ENCODE data around the gene ISLR2. TPM values are rescaled to one million over a fixed set of nuclear protein-coding genes. Genes with fewer than 3 reads are reported as not detected.

ISLR2 gene
- total RNA-seq, 1 experiment from 2014 or later = 0.64 TPM

DNA sequence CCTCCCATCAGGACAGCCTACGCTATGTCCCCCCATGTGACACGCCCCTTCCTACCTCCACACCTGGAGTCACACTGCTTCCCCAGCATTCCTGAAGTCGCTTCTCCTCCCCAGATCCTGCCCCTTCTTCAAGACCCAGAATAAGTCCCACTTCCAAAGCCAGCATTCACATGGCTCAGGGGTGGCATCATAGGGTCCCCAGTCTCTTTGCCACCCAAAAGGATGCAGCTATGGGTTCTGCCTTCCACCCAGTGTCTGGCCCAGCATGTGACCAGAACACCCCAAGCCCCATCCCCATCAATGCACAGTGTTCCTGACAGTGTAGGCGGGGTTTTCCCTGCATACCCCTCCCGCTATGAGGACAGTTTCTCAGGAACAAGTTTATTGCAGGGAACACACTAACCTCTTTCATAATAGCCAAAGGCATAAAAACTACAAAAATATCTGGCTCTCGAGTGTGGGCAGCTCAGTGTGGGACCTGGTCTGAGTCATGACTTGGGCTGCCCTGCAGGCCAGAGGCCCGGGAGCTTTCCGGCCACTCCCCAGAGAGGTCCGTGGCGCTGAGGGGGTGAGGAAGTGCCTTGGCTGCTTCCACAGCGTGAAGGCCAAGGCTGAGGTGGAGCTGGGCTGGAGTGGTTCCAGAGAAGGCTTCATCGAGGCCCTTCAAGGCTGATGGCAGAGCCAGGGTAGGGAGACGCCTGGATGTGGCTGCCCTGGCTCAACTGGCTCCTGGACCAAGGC is 48.9 kb downstream of the ISLR2 start:
- no peak overlapping the region for H3K4me3 ChIP-seq (ENCODE audit: low read depth, low read length, poor library complexity, severe bottlenecking)
- H3K27me3 ChIP-seq (replicated peaks; ENCODE audit: insufficient read depth, low read depth, low read length, poor library complexity) = no peaks in the 10 kb centered on the region
- H3K4me1 ChIP-seq (ENCODE audit: insufficient read depth, low read length, poor library complexity, severe bottlenecking) = peaks cover 10% of the 10 kb centered on the region
- ChIA-PET POLR2A (ENCODE audit: low non-redundant PET) (no interaction called here), CTCF (no interaction called here)
- DNase-seq (ENCODE audit: low spot score) = no peak
- no peak overlapping the region for H3K27ac ChIP-seq (ENCODE audit: low read depth, low read length, poor library complexity, severe bottlenecking)
- TF ChIP-seq EZH2 (IDR thresholded peaks at IDR 0.05; ENCODE audit: borderline replicate concordance, low read depth, low read length, poor library complexity, severe bottlenecking) = no peak
- TF ChIP-seq, protein P1, sequence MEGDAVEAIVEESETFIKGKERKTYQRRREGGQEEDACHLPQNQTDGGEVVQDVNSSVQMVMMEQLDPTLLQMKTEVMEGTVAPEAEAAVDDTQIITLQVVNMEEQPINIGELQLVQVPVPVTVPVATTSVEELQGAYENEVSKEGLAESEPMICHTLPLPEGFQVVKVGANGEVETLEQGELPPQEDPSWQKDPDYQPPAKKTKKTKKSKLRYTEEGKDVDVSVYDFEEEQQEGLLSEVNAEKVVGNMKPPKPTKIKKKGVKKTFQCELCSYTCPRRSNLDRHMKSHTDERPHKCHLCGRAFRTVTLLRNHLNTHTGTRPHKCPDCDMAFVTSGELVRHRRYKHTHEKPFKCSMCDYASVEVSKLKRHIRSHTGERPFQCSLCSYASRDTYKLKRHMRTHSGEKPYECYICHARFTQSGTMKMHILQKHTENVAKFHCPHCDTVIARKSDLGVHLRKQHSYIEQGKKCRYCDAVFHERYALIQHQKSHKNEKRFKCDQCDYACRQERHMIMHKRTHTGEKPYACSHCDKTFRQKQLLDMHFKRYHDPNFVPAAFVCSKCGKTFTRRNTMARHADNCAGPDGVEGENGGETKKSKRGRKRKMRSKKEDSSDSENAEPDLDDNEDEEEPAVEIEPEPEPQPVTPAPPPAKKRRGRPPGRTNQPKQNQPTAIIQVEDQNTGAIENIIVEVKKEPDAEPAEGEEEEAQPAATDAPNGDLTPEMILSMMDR (conservative IDR thresholded peaks at IDR 0.05; ENCODE audit: low read depth, low read length) = no peak
- H3K9me3 ChIP-seq (ENCODE audit: low read depth, low read length, poor library complexity, severe bottlenecking) = no peaks in the 10 kb centered on the region
- BruUV-seq (replicated peaks) = no TSS peak
- no peaks in the 10 kb centered on the region for H3K36me3 ChIP-seq (ENCODE audit: insufficient read depth, low read length, poor library complexity, severe bottlenecking)
- intact Hi-C loops (cut with micrococcal nuclease; ENCODE audit: unreplicated experiment) = no loop called here

DNA sequence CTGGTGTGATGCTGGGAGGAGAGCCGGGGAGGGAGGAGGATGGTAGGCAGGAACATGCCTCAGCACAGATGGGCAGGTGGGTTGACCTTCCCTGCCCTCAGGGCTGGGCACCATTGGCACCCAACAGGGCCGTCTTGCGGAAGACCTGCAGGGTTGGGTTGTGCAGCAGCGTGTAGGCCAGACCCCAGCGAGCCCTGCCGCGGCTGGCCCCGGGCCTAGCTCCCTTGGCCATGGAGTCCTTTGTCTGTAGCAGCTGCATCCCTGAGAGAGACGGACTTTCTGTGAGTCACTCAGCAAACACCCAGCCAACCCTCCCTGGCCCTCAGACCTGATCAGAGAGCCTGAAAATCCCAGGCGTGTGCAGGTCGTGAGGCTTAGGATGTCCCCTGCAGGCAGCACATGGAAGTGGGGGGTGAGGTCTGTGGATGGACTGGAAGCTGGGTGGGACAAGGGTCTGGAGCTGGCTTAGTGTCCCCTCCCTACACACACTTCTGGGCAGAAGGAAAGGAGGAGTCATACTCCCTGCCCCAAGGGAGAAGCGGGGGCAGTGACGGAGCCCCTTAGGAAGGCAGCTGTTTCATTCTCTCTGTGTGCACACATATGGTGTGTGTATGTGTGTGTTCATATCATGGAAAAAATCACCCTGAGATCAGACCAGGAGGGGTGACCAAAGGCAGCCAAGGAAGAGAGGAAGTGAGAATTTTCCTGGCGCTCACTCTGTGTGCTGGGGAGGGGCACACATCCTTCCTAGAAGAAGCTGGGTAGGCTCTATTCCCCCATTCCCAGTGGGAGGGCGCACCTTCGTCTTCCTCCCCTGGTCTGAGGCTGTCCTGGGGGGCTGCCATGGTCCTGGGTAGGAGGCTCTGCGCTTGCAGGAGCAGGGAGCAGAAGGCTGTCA is 49.8 kb downstream of the ISLR2 start:
- intact Hi-C loops (cut with micrococcal nuclease; ENCODE audit: unreplicated experiment) = no loop called here
- POLR2A ChIA-PET (ENCODE audit: low non-redundant PET) = no interaction called here
- no peak for TF ChIP-seq EZH2 (IDR thresholded peaks at IDR 0.05; ENCODE audit: borderline replicate concordance, low read depth, low read length, poor library complexity, severe bottlenecking)
- TF ChIP-seq, protein P1 (conservative IDR thresholded peaks at IDR 0.05; ENCODE audit: low read depth, low read length) = no peak
- Histone ChIP-seq H3K27me3 (replicated peaks; ENCODE audit: insufficient read depth, low read depth, low read length, poor library complexity) (no peaks in the 10 kb centered on the region), H3K9me3 (ENCODE audit: low read depth, low read length, poor library complexity, severe bottlenecking) (no peaks in the 10 kb centered on the region), H3K4me3 (ENCODE audit: low read depth, low read length, poor library complexity, severe bottlenecking) (no peak overlapping the region), H3K27ac (ENCODE audit: low read depth, low read length, poor library complexity, severe bottlenecking) (no peak overlapping the region), H3K36me3 (ENCODE audit: insufficient read depth, low read length, poor library complexity, severe bottlenecking) (no peaks in the 10 kb centered on the region), H3K4me1 (ENCODE audit: insufficient read depth, low read length, poor library complexity, severe bottlenecking) (peaks cover 10% of the 10 kb centered on the region)
- no peak for DNase-seq (ENCODE audit: low spot score)
- BruUV-seq (replicated peaks) = no TSS peak
- CTCF ChIA-PET = no interaction called here

DNA sequence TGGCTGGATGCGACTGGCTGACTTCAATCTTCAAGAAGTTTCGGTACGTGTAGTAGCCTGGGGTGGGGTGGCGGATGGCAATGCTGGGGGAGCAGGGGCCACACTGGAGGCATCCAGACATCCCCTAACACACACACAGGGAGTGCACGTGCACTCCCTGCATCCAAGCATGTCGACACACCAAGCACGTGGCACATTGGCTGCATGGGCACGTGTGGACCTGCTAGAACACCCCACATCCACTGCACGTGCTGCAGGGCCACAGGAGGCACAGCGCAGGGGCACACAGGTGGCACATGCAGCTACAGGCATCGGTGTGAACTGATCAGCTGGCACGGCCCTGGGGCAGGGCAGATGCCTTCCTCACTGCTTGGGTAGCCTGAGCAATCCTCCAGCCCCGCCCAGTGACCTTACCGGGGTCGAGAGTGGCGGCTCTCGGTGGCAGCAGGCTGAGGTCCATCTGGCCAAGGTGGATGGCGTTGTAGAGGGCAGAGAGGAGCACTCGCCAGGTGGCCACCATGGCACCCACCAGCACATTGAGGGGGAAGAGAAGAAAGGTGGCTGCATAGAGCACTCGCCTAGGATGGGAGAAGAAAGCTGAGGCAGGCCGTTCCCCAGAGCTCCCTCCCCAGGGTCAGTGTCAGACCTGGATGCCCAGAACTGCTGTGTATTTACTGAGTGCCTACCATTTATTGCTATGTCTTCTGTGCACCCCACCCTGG is 50.7 kb downstream of the ISLR2 start:
- H3K4me1 ChIP-seq (ENCODE audit: insufficient read depth, low read length, poor library complexity, severe bottlenecking) = peaks cover 10% of the 10 kb centered on the region
- ChIA-PET CTCF (no interaction called here), POLR2A (ENCODE audit: low non-redundant PET) (no interaction called here)
- no peaks in the 10 kb centered on the region for H3K9me3 ChIP-seq (ENCODE audit: low read depth, low read length, poor library complexity, severe bottlenecking)
- no peak overlapping the region for H3K4me3 ChIP-seq (ENCODE audit: low read depth, low read length, poor library complexity, severe bottlenecking)
- no peak overlapping the region for H3K27ac ChIP-seq (ENCODE audit: low read depth, low read length, poor library complexity, severe bottlenecking)
- BruUV-seq (replicated peaks) = no TSS peak
- no peaks in the 10 kb centered on the region for H3K36me3 ChIP-seq (ENCODE audit: insufficient read depth, low read length, poor library complexity, severe bottlenecking)
- no peaks in the 10 kb centered on the region for H3K27me3 ChIP-seq (replicated peaks; ENCODE audit: insufficient read depth, low read depth, low read length, poor library complexity)
- DNase-seq (ENCODE audit: low spot score) = no peak
- intact Hi-C loops (cut with micrococcal nuclease; ENCODE audit: unreplicated experiment) = no loop called here
- TF ChIP-seq, protein P1 (conservative IDR thresholded peaks at IDR 0.05; ENCODE audit: low read depth, low read length) = no peak
- no peak for TF ChIP-seq EZH2 (IDR thresholded peaks at IDR 0.05; ENCODE audit: borderline replicate concordance, low read depth, low read length, poor library complexity, severe bottlenecking)
